Rectal smooth muscle tissue (tissue), 1 donor: ENCODE data around the gene CCL19.

ENCODE experiments used
- H3K27ac ChIP-seq: one replicate; pipeline ENCODE4 v1.7.0; 2013; ENCODE audit warnings: low read depth, low read length, inconsistent platforms
- H3K27me3 ChIP-seq: one replicate; pipeline ENCODE4 v1.7.0; 2013; ENCODE audit warnings: low read length; ENCODE audit not compliant: control insufficient read depth, insufficient read depth
- H3K36me3 ChIP-seq: one replicate; pipeline ENCODE4 v1.7.0; 2013; ENCODE audit warnings: low read length; ENCODE audit not compliant: control insufficient read depth, insufficient read depth
- H3K4me1 ChIP-seq: one replicate; pipeline ENCODE4 v1.7.0; 2013; ENCODE audit warnings: low read length; ENCODE audit not compliant: control insufficient read depth, insufficient read depth
- H3K4me3 ChIP-seq: one replicate; pipeline ENCODE4 v1.7.0; 2013; ENCODE audit warnings: low read length
- H3K9ac ChIP-seq: one replicate; pipeline ENCODE4 v1.7.0; 2013; ENCODE audit warnings: low read length

Gene CCL19

DNA sequence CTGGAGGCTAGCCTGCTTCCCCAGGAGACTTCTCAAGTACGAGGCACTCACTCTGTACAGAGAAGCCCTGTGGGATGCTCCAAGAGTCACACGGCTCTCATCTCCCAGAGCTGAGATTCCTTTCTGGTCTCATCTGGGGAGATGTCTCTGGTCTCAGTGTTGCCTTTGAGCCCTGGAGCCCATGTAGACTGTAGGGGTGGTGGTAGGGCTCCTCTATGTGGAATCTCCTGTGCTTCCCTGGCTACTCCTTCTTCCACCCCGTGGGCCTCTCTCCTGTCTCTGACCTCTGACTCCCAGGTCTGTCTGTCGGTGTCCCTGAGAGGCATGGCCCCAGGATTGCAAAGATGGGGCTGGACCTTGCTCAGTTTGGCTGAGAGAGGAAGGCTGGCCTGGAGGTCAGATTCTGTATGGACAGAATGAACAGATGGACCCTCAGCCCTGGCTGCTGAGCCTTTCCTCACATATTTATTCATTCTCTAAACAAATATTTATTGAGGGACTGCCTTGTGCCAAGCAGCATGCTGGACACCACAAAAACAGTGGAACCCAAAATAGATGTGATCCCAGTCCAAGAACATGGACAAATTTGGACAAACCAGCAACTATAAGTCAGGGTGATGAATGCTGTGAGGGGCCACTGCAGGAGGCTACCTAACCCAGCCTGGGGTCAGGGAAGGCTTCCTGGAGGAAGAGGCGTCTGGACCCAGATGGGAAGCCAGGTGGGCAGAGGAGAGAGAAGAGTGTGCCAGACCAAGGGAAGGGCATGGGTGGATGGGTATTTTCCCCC, 2.6 kb downstream of the CCL19 start:
- Histone ChIP-seq H3K27ac (no peak overlapping the region), H3K4me3 (no peak overlapping the region), H3K36me3 (no peaks in the 10 kb centered on the region), H3K27me3 (no peaks in the 10 kb centered on the region), H3K4me1 (no peaks in the 10 kb centered on the region), H3K9ac (no peak overlapping the region)

DNA sequence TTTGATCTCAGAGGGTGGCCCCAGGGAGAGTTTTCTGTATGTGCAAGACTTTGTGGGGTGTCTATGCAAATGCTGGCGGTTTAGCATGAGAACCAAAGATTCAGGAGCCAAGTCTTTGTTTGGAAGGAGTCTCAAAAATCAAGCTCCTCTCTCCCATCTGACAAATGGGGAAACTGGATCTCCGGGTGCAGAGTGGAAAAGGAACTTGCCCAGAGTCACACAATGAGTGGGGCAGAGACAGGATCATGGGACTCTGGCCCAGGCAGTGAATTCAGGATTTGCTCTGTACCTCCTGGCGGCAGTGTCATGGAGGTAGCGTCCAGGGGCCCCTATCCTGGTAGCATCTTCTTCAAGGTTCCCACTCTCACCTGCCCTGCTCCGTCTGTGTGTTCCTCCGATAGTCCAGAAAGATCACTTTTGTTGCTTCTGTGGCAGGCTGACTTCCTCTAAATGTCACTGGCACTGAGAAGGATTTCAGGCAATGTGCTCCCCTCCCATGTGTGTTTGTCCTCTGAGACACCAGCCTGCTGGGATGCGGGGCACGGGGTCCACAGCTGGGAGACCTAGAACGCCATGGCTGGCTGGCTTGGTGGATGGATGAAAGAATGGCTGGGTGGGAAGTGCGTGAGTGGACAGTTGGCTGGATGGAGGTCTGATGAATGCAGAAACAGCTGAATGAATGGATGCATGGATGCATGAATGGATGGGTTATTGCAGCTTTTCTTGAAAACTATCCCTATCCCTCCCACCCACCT, 3.6 kb downstream of the CCL19 start:
- Histone ChIP-seq H3K9ac (no peak overlapping the region), H3K27ac (no peak overlapping the region), H3K27me3 (no peaks in the 10 kb centered on the region), H3K36me3 (no peaks in the 10 kb centered on the region), H3K4me1 (no peaks in the 10 kb centered on the region), H3K4me3 (no peak overlapping the region)

DNA sequence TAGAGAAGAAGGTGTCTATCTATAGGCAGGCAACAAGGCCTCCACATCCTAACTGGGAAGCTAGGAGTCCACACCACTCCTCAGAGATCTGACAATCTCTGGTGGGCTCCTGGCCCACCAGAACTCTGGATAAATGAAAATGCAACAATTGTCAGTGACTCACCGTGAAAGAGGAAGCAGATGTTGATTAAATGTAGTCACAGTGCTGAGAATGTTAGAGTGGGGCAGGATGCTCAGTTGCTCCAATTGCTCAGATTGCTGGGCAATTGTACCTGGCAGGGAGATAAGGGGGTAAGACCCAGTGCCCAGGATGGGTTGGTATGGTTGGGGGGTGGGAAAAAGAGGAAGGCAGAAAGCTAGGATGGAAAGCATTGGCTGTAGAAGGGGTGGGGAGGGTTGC, 4.3 kb downstream of the CCL19 start:
- H3K27me3 ChIP-seq = no peaks in the 10 kb centered on the region
- no peak overlapping the region for H3K9ac ChIP-seq
- H3K36me3 ChIP-seq = no peaks in the 10 kb centered on the region
- no peaks in the 10 kb centered on the region for H3K4me1 ChIP-seq
- H3K27ac ChIP-seq = no peak overlapping the region
- no peak overlapping the region for H3K4me3 ChIP-seq

DNA sequence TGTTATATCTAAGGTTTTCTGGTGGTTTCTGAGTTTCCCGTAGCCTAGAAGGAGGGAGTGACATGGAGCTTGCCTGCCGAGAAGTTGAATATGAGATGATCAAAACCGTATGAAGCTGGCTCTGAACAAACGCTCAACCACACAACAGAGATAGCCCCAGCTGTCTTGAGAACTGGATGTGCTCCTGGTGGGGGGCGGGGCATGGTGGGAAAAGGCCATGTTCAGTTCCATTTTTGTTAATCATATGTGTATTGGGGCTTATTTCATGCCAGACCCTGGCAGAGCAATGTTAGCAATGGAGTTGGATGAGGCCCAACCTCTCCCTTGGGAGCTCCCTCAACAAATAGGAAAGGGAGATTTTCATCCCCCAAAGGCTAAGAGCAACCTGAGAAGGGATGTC, 4.8 kb downstream of the CCL19 start:
- Histone ChIP-seq H3K27me3 (no peaks in the 10 kb centered on the region), H3K27ac (no peak overlapping the region), H3K9ac (no peak overlapping the region), H3K4me3 (no peak overlapping the region), H3K4me1 (no peaks in the 10 kb centered on the region), H3K36me3 (no peaks in the 10 kb centered on the region)

DNA sequence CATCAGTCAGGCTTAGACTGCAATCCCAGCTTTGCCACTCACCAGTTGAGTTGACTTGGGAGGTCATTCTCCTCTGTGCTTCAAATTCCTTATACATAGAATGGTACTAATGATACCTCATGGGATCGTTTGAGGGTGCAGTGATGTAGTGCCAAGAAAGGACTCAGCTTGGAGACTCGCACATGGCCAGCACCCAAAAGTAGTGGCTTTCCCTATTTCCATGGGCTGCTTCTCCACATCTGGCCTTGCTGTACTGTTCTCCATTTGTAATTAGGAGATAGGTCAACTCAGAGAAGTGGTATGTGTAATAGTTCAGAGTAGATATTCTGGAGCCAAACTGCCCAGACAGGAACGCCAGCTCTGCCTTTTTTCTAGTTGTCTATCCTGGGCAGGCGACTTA, 5.5 kb downstream of the CCL19 start:
- Histone ChIP-seq H3K36me3 (no peaks in the 10 kb centered on the region), H3K9ac (no peak overlapping the region), H3K4me3 (no peak overlapping the region), H3K27me3 (no peaks in the 10 kb centered on the region), H3K4me1 (no peaks in the 10 kb centered on the region), H3K27ac (no peak overlapping the region)

DNA sequence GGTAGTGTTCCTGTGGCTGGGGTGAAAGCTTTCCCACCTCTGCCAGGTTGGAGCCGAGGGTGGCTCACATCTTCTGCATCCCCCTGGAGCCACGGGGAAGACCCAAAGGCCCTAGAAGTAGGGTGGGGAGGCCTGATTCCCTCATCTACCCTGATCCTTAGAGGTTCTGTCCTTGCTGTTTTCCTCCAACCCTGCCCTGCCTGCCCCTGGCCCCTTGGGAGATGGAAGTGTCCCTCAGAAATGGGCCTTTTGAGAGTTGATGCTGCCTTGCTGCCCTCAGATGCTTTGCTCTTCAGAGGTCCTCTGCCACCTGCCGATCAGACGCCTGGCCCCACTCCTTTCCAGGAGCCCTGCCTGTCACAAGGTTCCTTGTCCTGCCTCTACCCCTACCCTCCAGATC, 6.3 kb downstream of the CCL19 start:
- Histone ChIP-seq H3K27me3 (no peaks in the 10 kb centered on the region), H3K36me3 (no peaks in the 10 kb centered on the region), H3K4me3 (no peak overlapping the region), H3K27ac (no peak overlapping the region), H3K4me1 (no peaks in the 10 kb centered on the region), H3K9ac (no peak overlapping the region)

DNA sequence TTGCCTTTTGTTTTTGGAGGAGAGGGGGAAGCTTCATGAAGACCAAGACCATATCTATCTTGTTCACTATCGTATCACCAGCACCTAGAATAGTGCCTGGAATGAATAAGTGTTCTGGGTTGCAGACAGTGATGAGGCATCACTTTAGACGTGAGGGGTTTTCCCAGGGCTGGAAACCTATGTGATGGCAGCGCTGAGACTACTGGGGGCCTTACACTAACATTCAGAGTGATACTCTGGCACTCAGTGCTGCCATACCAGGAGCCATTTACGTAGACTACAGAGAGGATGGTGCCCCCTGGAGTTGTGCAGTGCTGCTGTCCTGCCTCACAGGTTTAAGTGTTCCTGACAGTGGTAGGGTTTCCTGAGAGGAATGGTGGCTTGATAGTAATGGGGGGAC, 6.9 kb downstream of the CCL19 start:
- no peaks in the 10 kb centered on the region for H3K4me1 ChIP-seq
- H3K27me3 ChIP-seq = no peaks in the 10 kb centered on the region

DNA sequence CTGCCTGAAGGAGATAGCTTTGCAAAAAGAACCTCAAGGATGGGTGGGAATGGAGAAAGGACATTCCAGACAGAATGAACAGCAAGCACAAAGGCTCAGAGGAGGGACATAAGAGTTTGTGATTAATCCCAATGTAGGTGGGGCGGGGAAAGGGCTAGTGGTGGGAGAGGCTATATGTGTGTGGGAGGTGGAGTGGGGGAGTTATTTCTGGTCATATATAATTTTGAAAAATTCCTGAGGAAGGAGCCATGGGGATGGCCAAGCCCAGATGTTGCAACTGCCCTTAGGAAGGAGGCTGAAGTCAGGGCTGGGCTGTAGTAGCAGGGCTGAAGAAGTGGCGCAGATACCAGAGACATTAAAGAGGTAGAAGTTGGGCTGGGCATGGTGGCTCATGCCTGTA, 15.2 kb downstream of the CCL19 start:
- Histone ChIP-seq H3K4me1 (no peaks in the 10 kb centered on the region), H3K36me3 (no peaks in the 10 kb centered on the region), H3K4me3 (no peak overlapping the region), H3K9ac (no peak overlapping the region), H3K27ac (no peak overlapping the region), H3K27me3 (no peaks in the 10 kb centered on the region)

More for the DNA sequence above, 6.9 kb downstream of the CCL19 start:
- H3K9ac ChIP-seq = no peak overlapping the region
- no peak overlapping the region for H3K27ac ChIP-seq
- no peaks in the 10 kb centered on the region for H3K36me3 ChIP-seq
- H3K4me3 ChIP-seq = no peak overlapping the region

DNA sequence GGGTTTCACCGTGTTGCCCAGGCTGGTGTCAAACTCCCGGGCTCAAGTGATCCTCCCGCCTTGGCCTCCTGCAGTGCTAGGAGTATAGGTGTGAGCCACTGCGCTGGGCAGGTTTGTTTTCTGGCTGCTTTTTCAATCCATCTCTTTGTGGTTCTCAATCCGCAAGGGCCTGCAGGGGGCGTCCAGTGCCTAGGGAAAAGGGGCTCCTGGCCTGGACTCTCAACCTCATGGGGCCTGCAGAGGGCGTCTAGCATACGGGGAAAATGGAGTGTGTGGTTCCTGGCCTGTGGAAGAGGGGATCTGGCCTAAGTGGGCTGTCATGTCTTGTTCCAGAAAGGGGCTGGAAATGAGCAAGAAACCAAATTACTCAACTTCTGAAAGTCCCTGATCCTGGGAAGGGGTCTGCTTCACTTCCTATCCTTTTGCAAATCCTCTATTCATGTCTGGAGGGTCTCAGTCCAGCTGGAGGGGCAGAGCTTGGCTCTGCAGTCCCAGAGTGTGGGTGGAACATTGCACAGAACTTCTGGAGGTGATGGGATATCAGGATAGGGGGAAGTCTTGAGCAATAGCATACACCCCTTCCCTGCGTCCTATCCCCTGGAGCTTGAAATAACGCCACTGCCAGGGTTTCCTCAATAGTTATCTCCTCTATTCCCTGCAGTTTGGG, 15.9 kb downstream of the CCL19 start:
- Histone ChIP-seq H3K27me3 (no peaks in the 10 kb centered on the region), H3K4me3 (no peak overlapping the region), H3K9ac (no peak overlapping the region), H3K36me3 (no peaks in the 10 kb centered on the region), H3K27ac (no peak overlapping the region), H3K4me1 (no peaks in the 10 kb centered on the region)

DNA sequence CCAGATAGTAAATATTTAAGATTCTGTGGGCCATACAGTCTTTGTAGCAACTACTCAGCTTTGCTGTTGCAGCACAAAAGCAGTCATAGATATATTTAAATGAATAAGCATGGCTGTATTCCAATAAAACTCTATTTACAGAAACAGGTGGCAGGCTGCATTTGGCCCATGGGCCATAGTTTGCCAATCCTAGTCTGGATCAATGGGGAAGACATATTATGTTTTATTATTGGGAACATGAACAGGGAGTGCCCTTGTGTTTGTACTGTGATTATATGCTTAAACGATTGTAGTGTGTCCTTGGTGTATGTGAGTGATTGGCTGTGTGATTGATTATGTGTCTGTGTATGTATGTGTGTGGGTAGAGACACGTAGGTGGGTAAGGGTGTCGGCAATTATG, 16.6 kb downstream of the CCL19 start:
- Histone ChIP-seq H3K27ac (no peak overlapping the region), H3K9ac (no peak overlapping the region), H3K4me3 (no peak overlapping the region), H3K36me3 (no peaks in the 10 kb centered on the region), H3K27me3 (no peaks in the 10 kb centered on the region), H3K4me1 (no peaks in the 10 kb centered on the region)

DNA sequence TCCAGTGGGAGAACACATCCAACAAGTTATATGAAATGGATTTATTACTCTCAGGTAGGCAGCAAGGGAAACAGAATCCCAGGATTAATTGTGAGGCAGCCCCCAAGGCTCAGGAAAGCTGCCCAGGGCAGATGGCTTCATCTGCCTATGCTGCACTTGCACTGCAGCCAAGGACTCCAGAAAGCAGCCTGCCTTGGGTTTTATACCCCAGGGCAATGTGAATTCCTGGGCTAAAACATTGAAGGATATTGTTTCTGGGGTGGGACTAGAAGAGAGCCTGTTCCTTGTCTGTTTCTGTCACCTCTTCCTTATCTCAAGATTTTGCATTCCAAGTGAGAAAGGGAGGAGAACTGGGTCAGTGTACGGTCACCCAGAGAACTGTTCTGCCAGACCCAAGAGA, 19.8 kb downstream of the CCL19 start:
- peaks cover 4% of the 10 kb centered on the region for H3K36me3 ChIP-seq
- H3K9ac ChIP-seq = no peak overlapping the region
- peaks cover under 1% of the 10 kb centered on the region for H3K4me1 ChIP-seq
- H3K27me3 ChIP-seq = no peaks in the 10 kb centered on the region
- no peak overlapping the region for H3K27ac ChIP-seq
- H3K4me3 ChIP-seq = no peak overlapping the region

DNA sequence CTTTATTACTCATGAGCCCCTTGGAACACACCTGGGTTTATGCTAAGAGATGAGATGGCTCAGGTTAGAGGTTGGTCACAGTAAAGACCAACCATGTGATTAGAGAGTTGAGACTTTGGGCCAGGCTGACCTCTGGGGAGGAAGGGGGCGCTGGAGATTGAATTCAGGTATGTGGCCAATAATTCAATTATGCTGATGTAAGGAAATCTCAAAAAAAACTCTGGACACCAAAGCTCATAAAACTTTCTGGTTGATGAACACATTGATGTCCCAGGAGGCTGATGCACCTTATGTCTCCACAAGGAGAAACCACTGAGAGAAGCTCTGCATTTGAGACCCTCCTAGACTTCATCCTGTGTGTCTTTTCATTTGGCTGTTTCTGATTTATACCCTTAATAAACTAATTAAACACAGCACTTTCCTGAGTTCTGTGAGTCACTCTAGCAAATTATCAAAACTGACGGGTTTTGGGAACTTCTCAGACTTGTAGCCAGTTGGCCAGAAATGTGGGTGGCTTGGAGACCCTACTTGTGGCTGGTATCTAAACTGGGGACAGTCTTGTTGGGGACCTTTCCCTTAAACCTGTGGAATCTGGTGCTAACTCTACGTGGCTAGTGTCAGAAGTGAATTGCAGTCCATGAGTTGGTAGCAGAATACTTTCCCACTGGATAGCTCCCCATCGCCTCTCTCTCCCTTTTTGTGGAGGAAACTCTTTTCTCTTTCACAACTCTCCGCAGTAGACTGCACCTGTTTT, 21.1 kb downstream of the CCL19 start:
- Histone ChIP-seq H3K4me3 (no peak overlapping the region), H3K27ac (no peak overlapping the region), H3K36me3 (peaks cover 4% of the 10 kb centered on the region), H3K4me1 (peaks cover 3% of the 10 kb centered on the region), H3K9ac (no peak overlapping the region), H3K27me3 (no peaks in the 10 kb centered on the region)
